Retinal pigment epithelial cell (primary cell): ENCODE data around the gene WBP11.

Experiments used
- DNase-seq: peaks from one replicate; pipeline ENCODE4 v3.0.0-alpha.2; 2010; ENCODE audit warnings: low read depth
- H3K4me3 ChIP-seq: 2 replicates; pipeline ENCODE4 v1.5.1; 2011; ENCODE audit warnings: mild to moderate bottlenecking, low read length, control low read depth, moderate library complexity
- CTCF ChIP-seq: conservative IDR thresholded peaks from 2 replicates; pipeline ENCODE4 v1.5.1; 2011; ENCODE audit warnings: low read depth, low read length, control low read depth, inconsistent platforms

WBP11 gene

GRCh38 chr12:14825256-14825655 is 22.0 kb upstream of the WBP11 start:
- no peak for DNase-seq
- TF ChIP-seq CTCF = no peak
- no peak overlapping the region for H3K4me3 ChIP-seq

GRCh38 chr12:14824012-14824634 is 20.8 kb upstream of the WBP11 start:
- no peak for DNase-seq
- no peak for TF ChIP-seq CTCF
- H3K4me3 ChIP-seq = no peak overlapping the region

- no peak for DNase-seq
- TF ChIP-seq CTCF = no peak
- H3K4me3 ChIP-seq = no peak within 1 kb of the TSS
Measured at GRCh38 chr12:14814014-14814413, 10.7 kb upstream of the WBP11 start, which contains the start of gene SMCO3. SMCO3 (minus strand) TSS chr12:14814182; CDS start chr12:14806680, 7,502 bp downstream.

- no peak for TF ChIP-seq CTCF
Measured at GRCh38 chr12:14811486-14811885, 8.2 kb upstream of the WBP11 start.

GRCh38 chr12:14810953-14811483 is 7.7 kb upstream of the WBP11 start:
- DNase-seq = no peak
- peak; percentile 65 for TF ChIP-seq CTCF
- H3K4me3 ChIP-seq = no peak overlapping the region

More at GRCh38 chr12:14811486-14811885, 8.2 kb upstream of the WBP11 start:
- no peak overlapping the region for H3K4me3 ChIP-seq
- DNase-seq = no peak

GRCh38 chr12:14810167-14810952 is 7.1 kb upstream of the WBP11 start:
- H3K4me3 ChIP-seq = no peak overlapping the region
- no peak for DNase-seq
- no peak for TF ChIP-seq CTCF
